Tibial nerve (tissue), 4 donors: Measurements from ENCODE around the gene BAIAP2. TPM values are rescaled to one million over a fixed set of nuclear protein-coding genes. Genes with fewer than 3 reads are reported as not detected.

ENCODE experiments used
- DNase-seq, 2 donors: peaks; one replicate each; pipeline ENCODE4 v3.0.0-alpha.2; 2019; ENCODE audit warnings: low spot score in 2 of 2
- H3K27ac ChIP-seq, 4 donors: fragments of 200-600 bp; sonication (generic) in 3 of 4; one replicate each; pipeline ENCODE4 v1.5.1; 2017 to 2019; ENCODE audit warnings: mild to moderate bottlenecking in 1 of 4
- H3K27me3 ChIP-seq, 2 donors: fragments of 200-600 bp; sonication (generic) in 1 of 2; one replicate each; pipeline versions ENCODE4 v1.5.1 to v1.6.0; 2017 to 2019
- H3K36me3 ChIP-seq, 3 donors: fragments of 200-600 bp; sonication (generic); one replicate each; pipeline ENCODE4 v1.5.1; 2018 to 2019
- H3K4me1 ChIP-seq, 4 donors: fragments of 200-600 bp; sonication (generic) in 3 of 4; one replicate each; pipeline ENCODE4 v1.5.1; 2017 to 2019
- H3K4me3 ChIP-seq, 4 donors: fragments of 200-600 bp; sonication (generic) in 3 of 4; one replicate each; pipeline ENCODE4 v1.5.1; 2017 to 2019; ENCODE audit warnings: mild to moderate bottlenecking in 1 of 4, moderate library complexity in 1 of 4
- H3K9me3 ChIP-seq, 4 donors: fragments of 200-600 bp; sonication (generic) in 3 of 4; one replicate each; pipeline ENCODE4 v1.5.1; 2017 to 2019
- EP300 ChIP-seq, 2 donors: sonication (generic); formaldehyde crosslinking; IDR thresholded peaks; one replicate each; pipeline ENCODE4 v1.6.1; 2017; ENCODE audit warnings: antibody characterized with exemption in 2 of 2, mild to moderate bottlenecking in 1 of 2
- POLR2A ChIP-seq, 2 donors: fragments of 450-650 bp; IDR thresholded peaks; one replicate each; pipeline ENCODE4 v1.6.1; 2017; ENCODE audit warnings: antibody characterized with exemption in 2 of 2, mild to moderate bottlenecking in 2 of 2, moderate library complexity in 2 of 2
- WGBS, 2 donors: methylation state at CpG; one replicate each; pipeline ENCODE4 v1.1.5; 2018; 5-methylcytosine and 5-hydroxymethylcytosine counted together
- total RNA-seq, 4 donors: library from RNA; depleted of rRNA; stranded (reverse); fragments of >200 nt; gene quantifications; one replicate each; pipeline ENCODE4 v1.1.0, GENCODE V29; 2016
- TF ChIP-seq, protein P1 (sequence below), 5 experiments: fragments of 200-600 bp in 3 of 5; fragments of 450-650 bp in 2 of 5; sonication (generic) in 3 of 5; IDR thresholded peaks; one replicate each; pipeline ENCODE4 v1.5.1; 2016 to 2019; ENCODE audit warnings: antibody characterized with exemption in 5 of 5, mild to moderate bottlenecking in 3 of 5, moderate library complexity in 2 of 5

The BAIAP2 gene
- total RNA-seq, 4 donors from 2014 or later, result 49.5 to 81.2 (median 66.9) TPM

- peaks cover 0 to 36% (median 8%) of the 10 kb centered on the region in 3 donors for H3K36me3 ChIP-seq
- H3K4me1 ChIP-seq, result peaks cover 0 to 40% (median 15%) of the 10 kb centered on the region in 4 donors
- TF ChIP-seq POLR2A (IDR thresholded peaks at IDR 0.05) (no peak), EP300 (IDR thresholded peaks at IDR 0.05) (no peak)
- TF ChIP-seq, protein P1, sequence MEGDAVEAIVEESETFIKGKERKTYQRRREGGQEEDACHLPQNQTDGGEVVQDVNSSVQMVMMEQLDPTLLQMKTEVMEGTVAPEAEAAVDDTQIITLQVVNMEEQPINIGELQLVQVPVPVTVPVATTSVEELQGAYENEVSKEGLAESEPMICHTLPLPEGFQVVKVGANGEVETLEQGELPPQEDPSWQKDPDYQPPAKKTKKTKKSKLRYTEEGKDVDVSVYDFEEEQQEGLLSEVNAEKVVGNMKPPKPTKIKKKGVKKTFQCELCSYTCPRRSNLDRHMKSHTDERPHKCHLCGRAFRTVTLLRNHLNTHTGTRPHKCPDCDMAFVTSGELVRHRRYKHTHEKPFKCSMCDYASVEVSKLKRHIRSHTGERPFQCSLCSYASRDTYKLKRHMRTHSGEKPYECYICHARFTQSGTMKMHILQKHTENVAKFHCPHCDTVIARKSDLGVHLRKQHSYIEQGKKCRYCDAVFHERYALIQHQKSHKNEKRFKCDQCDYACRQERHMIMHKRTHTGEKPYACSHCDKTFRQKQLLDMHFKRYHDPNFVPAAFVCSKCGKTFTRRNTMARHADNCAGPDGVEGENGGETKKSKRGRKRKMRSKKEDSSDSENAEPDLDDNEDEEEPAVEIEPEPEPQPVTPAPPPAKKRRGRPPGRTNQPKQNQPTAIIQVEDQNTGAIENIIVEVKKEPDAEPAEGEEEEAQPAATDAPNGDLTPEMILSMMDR (IDR thresholded peaks at IDR 0.05), result no peak
- peaks cover 0 to 40% of the 10 kb centered on the region in 2 donors for H3K27me3 ChIP-seq
- DNase-seq, result no peak
- WGBS, 2 donors, result 79% methylated on average over 10 of the region's 10 CpGs
- H3K4me3 ChIP-seq, result no peak overlapping the region
- no peaks in the 10 kb centered on the region for H3K9me3 ChIP-seq
- H3K27ac ChIP-seq, result peak overlapping the region in 1 of 4 donors; percentile 0
Observed at GRCh38 chr17:81002013-81002384, 33.0 kb upstream of the BAIAP2 start.

- peak in 1 of 2 donors; percentile 59 for DNase-seq
- Histone ChIP-seq H3K27me3 (peaks cover 0 to 44% of the 10 kb centered on the region in 2 donors), H3K36me3 (peaks cover 0 to 30% (median 1%) of the 10 kb centered on the region in 3 donors), H3K4me3 (no peak overlapping the region), H3K4me1 (peaks cover 0 to 40% (median 15%) of the 10 kb centered on the region in 4 donors), H3K27ac (peak overlapping the region in 1 of 4 donors; percentile 0), H3K9me3 (no peaks in the 10 kb centered on the region)
- 48 to 49% methylated on average over 21 of the region's 21 CpGs for WGBS, 2 donors
- TF ChIP-seq EP300 (IDR thresholded peaks at IDR 0.05) (peak in 1 of 2 donors; percentile 40), POLR2A (IDR thresholded peaks at IDR 0.05) (no peak)
- TF ChIP-seq, protein P1 (IDR thresholded peaks at IDR 0.05), result no peak
Observed at GRCh38 chr17:81002409-81003361, 32.3 kb upstream of the BAIAP2 start.

GRCh38 chr17:81003711-81004475 lies 31.1 kb upstream of the BAIAP2 start:
- no peak for DNase-seq
- Histone ChIP-seq H3K27me3 (peaks cover 0 to 44% of the 10 kb centered on the region in 2 donors), H3K4me3 (peak overlapping the region; percentile 3 to 50 (median 26)), H3K4me1 (peaks cover 0 to 40% (median 15%) of the 10 kb centered on the region in 4 donors), H3K36me3 (peaks cover 0 to 18% (median 0%) of the 10 kb centered on the region in 3 donors), H3K27ac (no peak overlapping the region), H3K9me3 (no peaks in the 10 kb centered on the region)
- TF ChIP-seq EP300 (IDR thresholded peaks at IDR 0.05), result no peak
- TF ChIP-seq, protein P1 (IDR thresholded peaks at IDR 0.05), result no peak
- TF ChIP-seq POLR2A (IDR thresholded peaks at IDR 0.05), result no peak
- 4% methylated on average over 26 of the region's 72 CpGs for WGBS, 2 donors

DNA sequence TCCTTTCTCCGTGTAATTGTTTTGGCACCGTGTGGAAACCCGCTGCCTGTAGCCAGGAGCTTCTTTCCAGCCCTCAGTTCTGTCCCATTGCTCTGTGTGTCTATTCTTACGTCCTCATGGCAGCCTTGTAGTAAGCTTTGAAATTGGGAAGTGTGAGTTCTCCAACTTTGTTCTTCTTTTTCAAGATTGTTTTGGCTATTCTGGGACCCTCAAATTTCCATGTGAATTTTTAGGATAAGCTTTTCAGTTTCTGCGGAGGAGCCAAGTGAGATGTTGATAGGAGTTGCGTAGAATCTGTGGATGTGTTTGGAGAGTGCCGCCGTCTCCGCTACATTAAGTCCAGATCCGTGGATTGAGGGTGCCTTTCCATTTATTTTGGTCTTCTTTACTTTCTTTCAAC lies 28.1 kb upstream of the BAIAP2 start:
- Histone ChIP-seq H3K27ac (no peak overlapping the region), H3K4me1 (peaks cover 0 to 29% (median 13%) of the 10 kb centered on the region in 4 donors), H3K27me3 (peaks cover 0 to 44% of the 10 kb centered on the region in 2 donors), H3K4me3 (no peak overlapping the region), H3K9me3 (peaks cover 0 to 11% (median 0%) of the 10 kb centered on the region in 4 donors), H3K36me3 (no peaks in the 10 kb centered on the region)
- no peak for DNase-seq
- no peak for TF ChIP-seq POLR2A (IDR thresholded peaks at IDR 0.05)
- TF ChIP-seq, protein P1 (IDR thresholded peaks at IDR 0.05), result no peak
- no peak for TF ChIP-seq EP300 (IDR thresholded peaks at IDR 0.05)
- WGBS, 2 donors, result 72 to 77% methylated on average over 10 of the region's 10 CpGs
